D721Med (cell line): ENCODE results near the gene ZNF620.
"Not testable (repeated sequence)": the region's sequence is repeated elsewhere in the genome, so short reads cannot be mapped to it uniquely, and the experiment has no call there.

Experiments
- DNase-seq: peaks from one replicate; pipeline ENCODE4 v3.0.0; 2011; ENCODE audit warnings: low spot score; ENCODE audit not compliant: insufficient read length
- FAIRE-seq: peaks from 2 replicates; lab custom pipeline; 2011; peaks lifted over from hg19 to GRCh38; lab: Jason Lieb, UNC
- CTCF ChIP-seq: IDR thresholded peaks from 2 replicates; pipeline ENCODE4 v1.5.1; 2012; ENCODE audit warnings: mild to moderate bottlenecking, control low read depth; ENCODE audit not compliant: insufficient read depth; ENCODE audit errors: missing control alignments

The ZNF620 gene

GRCh38 chr3:40505599-40506462 lies at the start of gene ZNF620:
Gene ZNF620 (plus strand): TSS chr3:40506039. CDS start chr3:40506353, 314 bp downstream.
- no peak for FAIRE-seq
- peak; percentile 28 for TF ChIP-seq CTCF
- DNase-seq = peak; percentile 34

- DNase-seq = no peak
- no peak for TF ChIP-seq CTCF
- no peak for FAIRE-seq
Observed at GRCh38 chr3:40456279-40456939, 49.4 kb upstream of the ZNF620 start.

- no peak for TF ChIP-seq CTCF
- FAIRE-seq (no peak), DNase-seq (peak; percentile 92)
Observed at GRCh38 chr3:40456940-40457823, 48.7 kb upstream of the ZNF620 start, which contains the start of gene RPL14. Gene RPL14 (plus strand): TSS chr3:40457339. CDS start chr3:40457472, 133 bp downstream.

GRCh38 chr3:40458473-40458872 lies 47.4 kb upstream of the ZNF620 start:
- no peak for TF ChIP-seq CTCF
- no peak for FAIRE-seq
- DNase-seq = no peak

GRCh38 chr3:40460481-40460880 lies 45.4 kb upstream of the ZNF620 start:
- FAIRE-seq, DNase-seq: not testable (repeated sequence)

GRCh38 chr3:40461161-40461560 lies 44.7 kb upstream of the ZNF620 start:
- FAIRE-seq (no peak), DNase-seq (no peak)
- no peak for TF ChIP-seq CTCF

GRCh38 chr3:40462838-40463237 lies 43.0 kb upstream of the ZNF620 start:
- DNase-seq, FAIRE-seq: not testable (repeated sequence)
